PC-3 (cell line): ENCODE data around the gene NFIC. TPM values are rescaled to one million over a fixed set of nuclear protein-coding genes. Genes with fewer than 3 reads are reported as not detected.
A peak's percentile ranks its signal among the peaks of the same experiment; 100 is the strongest.

Experiments used
- ATAC-seq: fragments of 200-7000 bp; cut with Tn5 transposase; 2 replicates; pipeline ENCODE4 v1.9.1; 2020; ENCODE audit warnings: mild to moderate bottlenecking, moderate library complexity
- BruUV-seq: library from RNA; stranded (reverse); fragments of 400-500 nt; replicated peaks from 2 replicates; lab custom pipeline; 2021; lab: Mats Ljungman, UMichigan
- CTCF ChIA-PET: fragments of 300-600 bp; sonication (Branson Sonifier 250); formaldehyde crosslinking; loops from one replicate; lab custom pipeline; 2022; ENCODE audit warnings: antibody characterized with exemption; lab: Charles Lee
- POLR2A ChIA-PET: fragments of 300-600 bp; sonication (Branson Sonifier 250); formaldehyde crosslinking; loops from one replicate; lab custom pipeline; 2022; ENCODE audit warnings: antibody characterized with exemption; ENCODE audit not compliant: unreplicated experiment; lab: Charles Lee
- DNase-seq: peaks from one replicate; pipeline ENCODE4 v3.0.0-alpha.2; 2015
- H2AFZ ChIP-seq: fragments of 300-600 bp; sonication (generic); 2 replicates; pipeline ENCODE4 v1.6.0; 2016; ENCODE audit warnings: antibody characterized with exemption, low read length
- H3F3A ChIP-seq: fragments of 300-600 bp; sonication (generic); one replicate; pipeline ENCODE4 v1.6.0; 2017; ENCODE audit warnings: antibody characterized with exemption, low read length, control low read depth, mild to moderate bottlenecking; ENCODE audit not compliant: unreplicated experiment
- H3K27ac ChIP-seq: fragments of 300-600 bp; sonication (generic); 2 replicates; pipeline ENCODE4 v1.5.1; 2016; ENCODE audit warnings: mild to moderate bottlenecking, low read length
- H3K27me3 ChIP-seq: fragments of 300-600 bp; sonication (generic); 2 replicates; pipeline ENCODE4 v1.6.1; 2016; ENCODE audit warnings: low read length, mixed read lengths
- H3K36me3 ChIP-seq: fragments of 300-600 bp; sonication (generic); 2 replicates; pipeline ENCODE4 v1.6.1; 2016; ENCODE audit warnings: low read depth, mixed run types, low read length, mixed read lengths
- H3K4me1 ChIP-seq: fragments of 300-600 bp; sonication (generic); 2 replicates; pipeline ENCODE4 v1.5.1; 2016; ENCODE audit warnings: low read length; ENCODE audit not compliant: insufficient read depth
- H3K4me2 ChIP-seq: fragments of 300-600 bp; sonication (generic); 2 replicates; pipeline ENCODE4 v1.6.0; 2016; ENCODE audit warnings: low read length
- H3K4me3 ChIP-seq: fragments of 300-600 bp; sonication (generic); 2 replicates; pipeline ENCODE4 v1.5.1; 2016; ENCODE audit warnings: mild to moderate bottlenecking, low read length, mixed read lengths
- H3K79me2 ChIP-seq: fragments of 300-600 bp; sonication (generic); 2 replicates; pipeline ENCODE4 v1.6.1; 2017; ENCODE audit warnings: low read length, mixed read lengths
- H3K9ac ChIP-seq: fragments of 300-600 bp; sonication (generic); 2 replicates; pipeline ENCODE4 v1.6.0; 2016; ENCODE audit warnings: mild to moderate bottlenecking, low read length
- H3K9me2 ChIP-seq: fragments of 300-600 bp; sonication (generic); replicated peaks from 2 replicates; pipeline ENCODE4 v1.6.1; 2016; ENCODE audit warnings: mixed run types, low read length, mixed read lengths
- H3K9me3 ChIP-seq: fragments of 300-600 bp; sonication (generic); 2 replicates; pipeline ENCODE4 v1.6.1; 2016; ENCODE audit warnings: low read length, mixed read lengths
- H4K20me1 ChIP-seq: fragments of 300-600 bp; sonication (generic); 2 replicates; pipeline ENCODE4 v1.6.1; 2016; ENCODE audit warnings: low read length, mixed read lengths
- EZH2 ChIP-seq: fragments of 300-600 bp; sonication (generic); IDR thresholded peaks from one replicate; pipeline ENCODE4 v1.6.1; 2017; ENCODE audit warnings: antibody characterized with exemption, mild to moderate bottlenecking, low read length; ENCODE audit not compliant: unreplicated experiment
- EZH2phosphoT487 ChIP-seq: fragments of 300-600 bp; sonication (generic); IDR thresholded peaks from 2 replicates; pipeline ENCODE4 v1.6.1; 2018; ENCODE audit warnings: mild to moderate bottlenecking, antibody characterized with exemption, low read length, borderline replicate concordance
- intact Hi-C: fragments of 100-400 bp; cut with micrococcal nuclease; formaldehyde crosslinking; loops from 2 replicates; pipeline ENCODE4 v1.9.0; 2023
- total RNA-seq: library from RNA; depleted of rRNA; stranded (reverse); fragments of >200 nt; gene quantifications from 2 replicates; pipeline ENCODE4 v1.2.3, GENCODE V29; 2014
- TF ChIP-seq, protein P1 (sequence below): fragments of 300-600 bp; sonication (generic); conservative IDR thresholded peaks from 2 replicates; pipeline ENCODE4 v1.5.1; 2017; ENCODE audit warnings: antibody characterized with exemption, low read depth, mild to moderate bottlenecking, low read length

The NFIC gene
- total RNA-seq, 1 experiment from 2014 or later, result 31.7 TPM

DNA sequence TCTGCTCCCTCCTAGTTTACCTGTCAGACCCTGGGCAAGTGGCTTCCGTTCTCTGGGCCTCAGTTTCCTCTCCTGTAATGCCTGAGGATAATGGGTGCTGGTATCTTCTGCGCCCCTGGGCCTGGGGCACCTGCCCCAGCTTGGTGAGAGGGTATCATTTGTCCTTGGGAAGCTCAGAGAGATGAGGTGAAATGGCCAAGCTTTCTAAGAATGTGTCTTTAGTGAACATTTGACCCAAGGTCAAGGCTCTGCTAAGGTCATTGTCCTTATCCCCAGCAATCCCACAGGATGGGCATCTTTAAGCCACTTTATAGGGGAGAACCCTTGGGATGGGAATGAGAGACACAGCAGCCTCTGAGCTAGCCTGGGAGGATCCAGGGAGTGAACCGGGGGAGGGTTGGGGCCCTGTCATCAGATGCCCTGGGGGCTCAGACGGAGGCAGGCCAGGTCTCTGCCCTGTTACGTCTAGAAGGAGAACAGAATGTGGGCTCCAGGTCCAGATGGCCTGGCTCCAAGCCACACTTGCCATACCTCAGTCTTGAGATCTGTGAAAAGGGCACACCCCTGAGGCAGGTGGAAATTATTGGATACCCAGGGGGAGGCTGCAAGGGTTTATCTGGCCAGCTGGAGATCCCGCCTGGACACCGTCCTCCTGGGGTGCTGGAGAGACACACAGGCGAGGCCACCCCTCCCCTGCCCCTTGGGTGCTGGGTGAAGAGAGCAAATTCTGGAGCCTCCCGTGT lies 1.1 kb upstream of the NFIC start:
- Histone ChIP-seq H3K36me3 (no peaks in the 10 kb centered on the region), H3K27me3 (no peaks in the 10 kb centered on the region), H4K20me1 (no peaks in the 10 kb centered on the region), H3K4me3 (peak overlapping the region; percentile 70), H3K27ac (peak overlapping the region; percentile 70), H3K9me2 (no peaks in the 10 kb centered on the region), H3K9me3 (no peaks in the 10 kb centered on the region), H2AFZ (peak overlapping the region; percentile 53; the same call in 1 of the 2 replicates), H3K9ac (peak overlapping the region; percentile 95), H3K4me1 (peaks cover 22% of the 10 kb centered on the region), H3F3A (no peaks in the 10 kb centered on the region), H3K4me2 (peak overlapping the region; percentile 86), H3K79me2 (peaks cover 75% of the 10 kb centered on the region)
- DNase-seq, result peak; percentile 31
- ChIA-PET CTCF (no interaction called here), POLR2A (no interaction called here)
- BruUV-seq, result no TSS peak
- ATAC-seq, result peak; percentile 1; the same call in 1 of the 2 replicates
- intact Hi-C loops, result no loop called here
- TF ChIP-seq, protein P1, sequence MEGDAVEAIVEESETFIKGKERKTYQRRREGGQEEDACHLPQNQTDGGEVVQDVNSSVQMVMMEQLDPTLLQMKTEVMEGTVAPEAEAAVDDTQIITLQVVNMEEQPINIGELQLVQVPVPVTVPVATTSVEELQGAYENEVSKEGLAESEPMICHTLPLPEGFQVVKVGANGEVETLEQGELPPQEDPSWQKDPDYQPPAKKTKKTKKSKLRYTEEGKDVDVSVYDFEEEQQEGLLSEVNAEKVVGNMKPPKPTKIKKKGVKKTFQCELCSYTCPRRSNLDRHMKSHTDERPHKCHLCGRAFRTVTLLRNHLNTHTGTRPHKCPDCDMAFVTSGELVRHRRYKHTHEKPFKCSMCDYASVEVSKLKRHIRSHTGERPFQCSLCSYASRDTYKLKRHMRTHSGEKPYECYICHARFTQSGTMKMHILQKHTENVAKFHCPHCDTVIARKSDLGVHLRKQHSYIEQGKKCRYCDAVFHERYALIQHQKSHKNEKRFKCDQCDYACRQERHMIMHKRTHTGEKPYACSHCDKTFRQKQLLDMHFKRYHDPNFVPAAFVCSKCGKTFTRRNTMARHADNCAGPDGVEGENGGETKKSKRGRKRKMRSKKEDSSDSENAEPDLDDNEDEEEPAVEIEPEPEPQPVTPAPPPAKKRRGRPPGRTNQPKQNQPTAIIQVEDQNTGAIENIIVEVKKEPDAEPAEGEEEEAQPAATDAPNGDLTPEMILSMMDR, result no peak
- no peak for TF ChIP-seq EZH2phosphoT487
- TF ChIP-seq EZH2, result no peak

DNA sequence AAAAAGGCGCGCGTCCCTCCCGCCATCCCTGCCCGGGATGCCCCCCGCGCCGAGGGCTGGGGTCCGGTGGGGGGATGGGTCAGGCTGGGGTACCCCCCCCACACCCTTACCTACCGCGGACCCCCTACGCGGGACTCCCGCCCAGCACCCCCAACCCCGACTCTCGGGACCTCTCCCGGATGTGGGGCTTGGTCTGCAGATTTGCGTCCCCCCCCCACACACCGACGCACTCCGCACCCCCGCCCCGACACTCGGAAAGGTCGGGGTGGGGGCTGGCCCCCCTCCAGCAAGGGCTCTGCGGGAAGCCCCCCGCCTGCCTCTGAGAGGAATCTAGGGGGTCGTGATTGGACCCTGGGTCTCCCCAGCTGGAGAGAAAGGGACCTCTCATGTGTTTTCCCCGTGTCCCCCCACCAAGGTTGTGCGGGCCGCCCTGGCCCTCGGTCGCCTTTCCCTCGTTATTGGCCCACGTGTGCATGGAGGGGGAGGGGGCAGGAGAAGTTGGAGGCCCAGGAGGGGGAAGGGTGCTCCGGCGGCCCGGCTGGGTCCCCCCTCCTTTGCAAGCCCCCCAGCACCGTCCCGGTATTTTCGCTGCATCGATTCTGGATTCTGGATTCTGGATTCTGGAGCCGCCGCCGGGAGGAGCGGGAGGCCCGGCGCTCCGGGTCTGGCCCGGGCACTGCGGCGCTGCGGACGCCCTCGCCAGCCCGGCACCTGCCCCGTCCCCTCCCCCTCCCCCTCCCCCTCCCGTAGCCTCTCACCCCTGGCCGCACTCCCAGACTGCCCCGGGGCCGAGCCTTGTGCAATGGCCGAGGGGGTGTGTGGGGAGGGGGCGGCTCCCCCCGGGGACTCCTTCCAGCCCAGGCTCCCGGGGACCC lies 607 bp downstream of the NFIC start:
- DNase-seq, result peak; percentile 15
- peaks cover 22% of the 10 kb centered on the region for H3K4me1 ChIP-seq
- H2AFZ ChIP-seq, result peak overlapping the region; percentile 63
- CTCF ChIA-PET, result no interaction called here
- no peaks in the 10 kb centered on the region for H3K36me3 ChIP-seq
- H3K27me3 ChIP-seq, result no peaks in the 10 kb centered on the region
- no peaks in the 10 kb centered on the region for H3F3A ChIP-seq
- no TSS peak for BruUV-seq
- no peaks in the 10 kb centered on the region for H4K20me1 ChIP-seq
- peak; percentile 16; the same call in 1 of the 2 replicates for ATAC-seq
- POLR2A ChIA-PET, result no interaction called here
- TF ChIP-seq, protein P1, result no peak
- no peak for TF ChIP-seq EZH2
- TF ChIP-seq EZH2phosphoT487, result no peak
- no peaks in the 10 kb centered on the region for H3K9me3 ChIP-seq
- H3K4me2 ChIP-seq, result peak overlapping the region; percentile 86
- H3K27ac ChIP-seq, result peak overlapping the region; percentile 74
- no peaks in the 10 kb centered on the region for H3K9me2 ChIP-seq
- H3K4me3 ChIP-seq, result peak overlapping the region; percentile 90
- H3K79me2 ChIP-seq, result peaks cover 74% of the 10 kb centered on the region
- peak overlapping the region; percentile 95 for H3K9ac ChIP-seq
- intact Hi-C loops, result no loop called here
